Nucleus accumbens (tissue), 56 donors: ENCODE data around the gene DYNC2LI1.

Experiments
- DNase-seq, 56 donors: peaks; one replicate each; lab custom pipeline; 2025; lab: John Stamatoyannopoulos, UW

Gene DYNC2LI1

GRCh38 chr2:43812006-43812405, 38.2 kb downstream of the DYNC2LI1 start:
- DNase-seq = no peak

DNA sequence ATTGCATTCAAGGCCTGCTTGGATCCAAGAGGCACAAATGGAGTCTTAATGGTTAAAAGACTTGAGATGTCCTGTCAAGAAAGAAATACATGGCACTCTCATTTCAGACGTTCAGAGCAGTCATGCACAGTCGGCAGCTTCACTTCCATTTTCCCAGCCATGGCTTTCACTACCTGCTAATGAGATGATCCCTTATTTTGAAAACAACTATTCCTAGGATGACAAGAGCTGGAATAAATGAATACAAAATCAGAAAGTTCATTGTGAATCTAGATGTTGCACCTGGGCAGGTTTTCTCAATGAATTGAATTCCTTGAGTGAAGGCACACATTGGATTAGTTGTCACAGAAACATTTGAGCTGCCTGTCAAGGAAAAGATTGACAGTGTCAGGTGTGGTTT, 39.1 kb downstream of the DYNC2LI1 start:
- no peak for DNase-seq

GRCh38 chr2:43814711-43815110, 40.9 kb downstream of the DYNC2LI1 start:
- no peak for DNase-seq

DNA sequence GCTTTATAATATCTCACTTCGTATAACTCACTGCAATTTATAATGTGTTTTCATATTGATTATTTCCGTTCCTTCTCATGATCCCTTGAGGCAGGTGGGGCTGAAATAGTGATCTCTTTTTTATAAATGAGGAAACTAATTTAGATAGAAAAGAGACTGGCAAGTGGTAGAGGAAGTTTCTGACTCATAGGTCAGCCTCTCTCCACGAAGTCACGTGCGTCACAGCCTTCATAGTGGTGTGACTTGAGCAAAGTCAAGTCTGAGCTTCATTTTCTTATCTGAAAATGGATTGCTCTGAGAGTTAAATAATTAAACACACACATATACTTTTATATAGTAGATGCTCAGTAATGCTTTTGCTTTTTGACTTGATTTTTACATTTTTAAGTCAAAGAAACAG, 44.9 kb downstream of the DYNC2LI1 start:
- DNase-seq = no peak

DNA sequence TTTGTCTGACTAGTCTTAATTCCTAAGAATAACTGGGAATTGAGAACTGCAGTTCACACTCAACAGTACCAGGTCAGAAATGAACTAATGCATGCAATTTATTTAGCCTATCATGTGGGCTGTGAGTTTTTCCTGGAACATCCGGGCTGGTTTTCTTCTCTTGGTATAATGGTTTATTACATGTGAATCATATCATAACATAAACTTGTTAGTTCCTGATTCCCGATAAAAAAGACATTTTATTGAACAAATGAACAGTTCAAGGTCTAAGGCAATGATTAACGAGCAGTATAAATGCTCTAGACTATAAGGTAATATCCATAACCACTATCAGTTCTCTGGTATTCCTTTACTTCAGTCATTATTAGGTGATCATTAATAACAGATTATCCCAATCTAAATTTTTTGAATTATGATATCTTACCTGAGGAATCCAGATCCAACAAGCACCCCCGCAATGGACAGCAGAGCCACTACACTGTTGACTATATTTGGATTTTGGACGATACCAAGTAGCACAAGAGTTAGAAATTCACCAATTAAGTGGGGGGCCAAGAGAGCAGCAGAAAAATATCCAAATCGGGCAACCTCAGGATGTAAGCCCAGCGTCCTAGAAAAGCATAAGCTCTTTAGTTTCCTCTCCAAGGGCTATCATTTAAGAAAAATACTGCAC, 45.8 kb downstream of the DYNC2LI1 start:
- DNase-seq = no peak

GRCh38 chr2:43822839-43823238, 49.0 kb downstream of the DYNC2LI1 start:
- no peak for DNase-seq

DNA sequence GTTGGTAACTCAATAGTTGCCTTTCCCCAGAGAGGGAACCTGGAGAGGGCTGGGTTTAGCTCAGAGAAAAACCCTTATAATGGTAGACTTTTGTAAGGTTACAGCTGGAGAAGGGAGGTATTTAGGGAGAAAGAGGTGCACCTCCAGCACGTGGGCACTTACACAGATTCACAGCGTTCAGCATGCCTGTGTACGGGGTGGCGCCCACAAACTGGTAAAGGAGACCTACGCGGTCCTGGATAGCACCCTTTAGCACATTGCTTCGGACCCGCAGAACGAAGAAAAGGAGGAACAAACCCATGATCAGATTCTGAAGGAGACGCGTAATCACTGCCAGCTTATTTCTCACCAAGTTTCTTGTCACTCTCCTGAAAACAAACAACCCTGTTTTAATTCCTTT, 49.9 kb downstream of the DYNC2LI1 start:
- DNase-seq = no peak

- DNase-seq = no peak
Measured at GRCh38 chr2:43824512-43824911, 50.7 kb downstream of the DYNC2LI1 start.

- no peak for DNase-seq
Measured at GRCh38 chr2:43824951-43825493, 51.2 kb downstream of the DYNC2LI1 start.

DNA sequence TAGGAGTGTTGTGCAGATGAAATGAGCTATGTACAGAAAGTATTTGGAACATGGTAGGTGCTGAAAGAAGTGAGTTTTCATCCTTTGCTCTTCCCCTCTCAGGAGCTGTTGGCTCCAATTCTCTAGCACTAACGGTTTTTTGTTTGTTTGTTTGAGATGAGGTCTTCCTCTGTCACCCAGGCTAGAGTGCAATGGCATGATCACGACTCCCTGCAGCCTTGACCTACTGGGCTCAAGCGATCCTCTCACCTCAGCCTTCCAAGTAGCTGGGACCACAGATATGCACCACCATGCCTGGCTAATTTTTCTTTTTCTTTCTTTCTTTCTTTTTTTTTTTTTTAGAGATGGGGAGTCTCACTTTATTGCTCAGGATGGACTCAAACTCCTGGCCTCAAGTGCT, 52.0 kb downstream of the DYNC2LI1 start:
- no peak for DNase-seq

- no peak for DNase-seq
Measured at GRCh38 chr2:43826305-43827250, 52.7 kb downstream of the DYNC2LI1 start.

DNA sequence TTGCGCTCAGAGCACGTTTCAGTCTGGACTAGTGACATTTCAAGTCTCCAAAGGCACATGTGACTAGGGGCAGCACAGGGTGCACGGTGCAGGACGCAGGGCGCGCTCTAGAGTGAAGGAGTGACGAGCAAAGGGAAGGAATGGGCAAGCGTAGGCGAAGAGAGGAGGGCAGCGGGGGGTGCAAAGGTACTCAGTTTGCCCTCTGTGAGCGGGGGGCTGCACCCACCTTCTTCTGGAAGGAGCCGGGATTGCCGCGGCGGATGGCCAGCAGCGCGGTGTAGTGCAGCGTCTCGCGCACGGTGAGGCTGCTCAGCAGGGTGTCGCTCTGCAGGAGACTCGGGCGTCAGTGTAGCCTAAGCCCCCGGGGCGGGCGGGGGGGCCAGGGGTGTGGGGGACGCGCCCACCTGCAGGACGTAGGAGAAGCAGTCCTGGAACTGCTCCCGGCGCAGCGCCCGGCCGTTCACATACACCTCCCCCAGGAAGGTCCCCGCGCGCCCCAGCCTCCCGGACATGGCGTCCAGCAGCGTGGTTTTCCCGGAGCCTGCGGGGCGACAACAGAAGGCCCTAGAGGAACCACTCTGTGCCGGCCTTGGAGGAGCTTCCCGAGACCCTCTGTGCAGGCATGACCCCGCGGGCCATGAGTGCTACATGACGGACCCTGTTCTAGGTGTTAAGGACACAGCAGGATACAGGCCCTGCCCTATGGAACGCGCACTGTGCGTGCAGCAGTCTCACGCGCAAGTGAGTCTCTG, 57.9 kb downstream of the DYNC2LI1 start:
- DNase-seq = peak in 2 of 56 donors; percentile 12 to 47

- no peak for DNase-seq
Measured at GRCh38 chr2:43832457-43832856, 58.6 kb downstream of the DYNC2LI1 start.

- DNase-seq = no peak
Measured at GRCh38 chr2:43837033-43837432, 63.2 kb downstream of the DYNC2LI1 start.

DNA sequence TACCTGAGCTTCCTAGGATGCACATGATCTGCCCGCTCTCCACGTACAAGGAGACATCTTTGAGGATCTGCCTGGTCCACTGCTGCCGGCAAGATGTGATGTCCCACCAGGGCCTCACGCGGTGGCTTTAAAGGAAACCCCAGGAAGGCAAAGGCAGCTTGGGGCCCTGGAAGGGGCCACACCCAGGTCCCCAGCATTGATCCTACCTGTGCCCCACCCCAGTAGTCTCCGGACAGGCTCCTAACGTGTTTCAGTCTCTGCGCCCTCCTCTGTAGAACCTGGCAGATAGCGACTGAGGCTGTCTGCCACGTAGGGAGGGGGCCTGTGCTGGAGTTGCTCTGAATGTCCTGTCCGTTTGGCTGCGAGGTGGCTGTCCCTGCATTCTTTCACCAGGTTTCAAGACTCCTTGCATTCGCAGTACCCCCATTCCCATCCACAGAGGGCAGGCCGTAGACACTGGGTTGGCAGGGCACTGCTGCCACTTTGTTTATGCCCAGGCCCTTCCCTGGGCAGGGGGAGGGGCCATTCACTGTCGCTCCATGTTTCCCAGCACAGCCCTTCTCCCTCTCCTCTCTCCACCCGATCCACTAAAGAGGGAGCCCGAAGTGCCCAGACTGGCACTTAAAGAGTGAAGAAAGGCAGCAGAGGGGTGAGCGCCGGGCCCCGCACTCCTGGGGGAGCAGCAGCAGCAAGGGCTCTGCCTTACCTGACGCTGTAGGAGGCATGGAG, 64.2 kb downstream of the DYNC2LI1 start:
- no peak for DNase-seq

DNA sequence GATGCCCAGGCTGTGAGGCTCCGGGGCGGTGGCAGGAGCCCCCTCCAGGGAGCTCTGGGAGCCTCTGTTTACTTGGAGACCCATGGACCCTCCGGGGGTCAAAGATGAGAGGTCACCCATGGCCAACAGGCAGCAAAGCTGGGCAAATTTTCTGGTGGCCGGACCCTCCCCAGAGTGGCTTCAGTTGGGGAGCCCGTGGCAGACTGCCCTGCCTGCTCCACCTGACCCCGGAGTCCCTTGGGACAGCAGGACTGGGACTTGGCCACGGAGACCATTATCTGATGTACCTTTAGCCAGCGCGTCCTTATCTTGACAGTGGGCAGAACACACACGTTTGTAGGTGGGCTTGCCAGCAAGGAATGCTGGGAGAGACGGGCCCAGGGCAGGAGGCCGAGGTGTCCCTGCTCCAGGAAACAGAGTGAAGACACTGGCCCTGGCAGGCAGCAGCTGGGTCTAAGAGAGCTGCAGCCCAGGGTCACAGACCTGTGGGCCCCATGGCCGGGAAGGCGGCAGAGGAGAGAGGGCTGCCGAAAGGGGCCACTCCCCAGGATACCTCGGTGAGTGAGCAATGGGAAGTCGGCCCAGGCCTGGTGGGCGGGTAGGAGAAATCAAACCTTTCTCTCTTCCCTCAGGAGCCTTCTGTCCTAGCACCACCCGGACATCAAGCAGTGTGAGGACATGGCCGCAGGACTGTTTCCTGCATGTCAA, 64.9 kb downstream of the DYNC2LI1 start, which contains the start of the genes ABCG5 and ABCG8:
Gene ABCG5, minus strand, starts transcription at position 280 of the 708 bp plus-strand sequence. Its CDS starts 160 bp downstream, at position 120.
Gene ABCG8, plus strand, starts transcription at position 412 of the 708 bp plus-strand sequence. Its CDS starts 83 bp downstream, at position 495.
- no peak for DNase-seq

DNA sequence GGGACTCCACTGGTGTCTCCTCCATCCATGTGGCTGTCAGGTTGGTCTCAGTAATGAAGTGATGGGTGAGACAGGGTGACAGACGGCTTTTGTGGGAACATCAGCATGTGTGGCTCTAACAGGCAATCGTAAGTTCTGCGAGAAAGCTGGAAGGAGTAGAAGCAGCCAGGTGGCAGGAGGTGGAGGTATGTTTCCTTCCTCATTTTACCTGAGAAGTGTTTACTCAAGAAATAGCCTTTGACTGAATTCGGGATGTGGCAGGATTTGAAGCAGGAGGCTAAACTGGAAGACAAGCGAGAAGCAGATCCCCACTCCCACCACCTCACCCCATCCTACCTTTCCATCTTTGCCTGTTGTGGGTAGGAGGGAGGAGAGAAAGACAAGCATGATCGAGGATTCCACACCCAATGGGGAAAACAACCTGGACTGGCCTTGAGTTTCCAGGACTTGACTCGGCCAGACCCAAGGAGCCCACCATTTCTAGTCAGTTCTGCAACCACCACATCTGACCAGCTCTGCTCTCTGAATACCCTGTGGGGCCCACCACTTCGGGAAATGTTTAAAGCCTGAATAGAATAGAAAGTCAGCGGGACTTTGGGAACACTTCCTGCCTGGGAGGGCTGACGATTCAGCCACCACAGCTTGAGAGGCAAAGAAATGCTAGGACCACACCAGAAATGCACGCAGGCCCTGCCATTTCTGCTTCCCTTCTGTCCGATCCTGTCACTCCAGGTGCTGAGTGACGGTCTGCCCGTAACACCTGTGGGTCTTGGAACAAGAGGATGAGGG, 66.1 kb downstream of the DYNC2LI1 start:
- no peak for DNase-seq

DNA sequence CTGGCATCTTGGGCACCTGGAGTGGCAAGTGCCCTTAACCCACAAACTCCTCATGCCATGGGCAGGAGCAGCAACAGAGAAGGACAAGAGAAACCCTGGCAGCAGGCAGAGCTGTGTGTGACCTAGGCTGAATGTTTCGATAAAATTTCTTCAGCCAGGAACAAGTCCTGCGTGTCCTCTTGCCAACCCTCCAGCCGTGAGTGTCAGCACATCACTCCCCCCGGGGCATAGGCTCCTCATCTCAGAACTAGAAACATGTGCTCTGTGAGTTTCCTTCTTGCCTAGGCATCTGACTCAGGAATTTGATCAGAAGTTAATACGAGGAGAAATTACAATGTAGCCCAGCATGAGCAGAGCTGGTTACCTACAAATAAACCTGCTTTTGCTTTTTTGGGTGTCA, 67.1 kb downstream of the DYNC2LI1 start:
- no peak for DNase-seq
